A549 (cell line): ENCODE measurements around the gene IL21R.

Experiments used
- BHLHE40 ChIP-seq: IDR thresholded peaks from 2 replicates; pipeline ENCODE4 v1.6.1; 2012; ENCODE audit warnings: low read depth, low read length, inconsistent platforms
- CTCF ChIP-seq: fragments of >200 bp; sonication (Bioruptor Twin); formaldehyde crosslinking; IDR thresholded peaks from 3 replicates; pipeline ENCODE4 v1.5.1; 2016
- JUN ChIP-seq, 2 experiments: fragments of >200 bp; sonication (Bioruptor Twin); formaldehyde crosslinking; IDR thresholded peaks; 2 replicates in 1 of 2; 3 replicates in 1 of 2; pipeline ENCODE4 v1.6.1; 2016 to 2017
- NPAS2 ChIP-seq: fragments of 250-450 bp; sonication (Bioruptor Pico); IDR thresholded peaks from 2 replicates; pipeline ENCODE4 v1.8.0; 2022; ENCODE audit warnings: mild to moderate bottlenecking, moderate library complexity, borderline replicate concordance
- NR3C1 ChIP-seq: fragments of >200 bp; sonication (Bioruptor Twin); formaldehyde crosslinking; IDR thresholded peaks from 3 replicates; pipeline ENCODE4 v1.6.1; 2017
- PHF8 ChIP-seq: fragments of 200-600 bp; sonication (generic); IDR thresholded peaks from 2 replicates; pipeline ENCODE4 v1.6.1; 2016; ENCODE audit warnings: low read depth, mild to moderate bottlenecking, antibody characterized with exemption, moderate library complexity, borderline replicate concordance
- POLR2A ChIP-seq: IDR thresholded peaks from 2 replicates; pipeline ENCODE4 v1.6.1; 2012; ENCODE audit warnings: mild to moderate bottlenecking, low read length

- TF ChIP-seq CTCF (no peak), NR3C1 (no peak), POLR2A (no peak), JUN (IDR thresholded peaks at IDR 0.05) (no peak), PHF8 (no peak), NPAS2 (no peak), BHLHE40 (no peak)
These were observed 8.8 kb downstream of the IL21R start for GRCh38 chr16:27410761-27411160.
